Left lobe of liver (tissue), 1 donor: ENCODE measurements around the gene MOV10L1. TPM values are rescaled to one million over a fixed set of nuclear protein-coding genes. Genes with fewer than 3 reads are reported as not detected.

ENCODE experiments used
- total RNA-seq: library from RNA; stranded (reverse); gene quantifications from one replicate; pipeline ENCODE4 v1.2.1, GENCODE V29; 2021
- donor health status: DM: no; HTN: yes; CAD: no.

The MOV10L1 gene
- total RNA-seq, 1 donor from 2014 or later, result not detected

Other genes starting within 250 kb of the MOV10L1 start
- gene ZBED4, start 236.2 kb upstream of the MOV10L1 start, total RNA-seq, result 4.7 TPM
- gene ALG12, start 171.6 kb upstream of the MOV10L1 start, total RNA-seq, result 19.1 TPM
- 65.1 TPM for gene CRELD2, start 171.4 kb upstream of the MOV10L1 start, total RNA-seq
- gene PIM3, start 129.2 kb upstream of the MOV10L1 start, total RNA-seq, result 36.8 TPM
- gene IL17REL, start 77.2 kb upstream of the MOV10L1 start, total RNA-seq, result not detected
- gene TTLL8, start 31.7 kb upstream of the MOV10L1 start, total RNA-seq, result not detected
- gene MLC1, start 4.6 kb upstream of the MOV10L1 start, total RNA-seq, result not detected
- 10.6 TPM for gene PANX2, start 80.7 kb downstream of the MOV10L1 start, total RNA-seq
- gene TRABD, start 95.9 kb downstream of the MOV10L1 start, total RNA-seq, result 25.9 TPM
- gene SELENOO, start 111.0 kb downstream of the MOV10L1 start, total RNA-seq, result 85.2 TPM
- gene TUBGCP6, start 155.0 kb downstream of the MOV10L1 start, total RNA-seq, result 21.3 TPM
- 33.3 TPM for gene HDAC10, start 161.3 kb downstream of the MOV10L1 start, total RNA-seq
- gene MAPK12, start 171.7 kb downstream of the MOV10L1 start, total RNA-seq, result 5.0 TPM
- 8.2 TPM for gene MAPK11, start 180.4 kb downstream of the MOV10L1 start, total RNA-seq
- 187 TPM for gene PLXNB2, start 217.6 kb downstream of the MOV10L1 start, total RNA-seq
- gene DENND6B, start 237.0 kb downstream of the MOV10L1 start, total RNA-seq, result 1.8 TPM